ENCODE data around the gene EIF2D. TPM values are rescaled to one million over a fixed set of nuclear protein-coding genes. Genes with fewer than 3 reads are reported as not detected.
A peak's percentile ranks its signal among the peaks of the same experiment; 100 is the strongest.

EIF2D gene
- total RNA-seq, 1 donor from 2014 or later = 29.2 TPM

DNA sequence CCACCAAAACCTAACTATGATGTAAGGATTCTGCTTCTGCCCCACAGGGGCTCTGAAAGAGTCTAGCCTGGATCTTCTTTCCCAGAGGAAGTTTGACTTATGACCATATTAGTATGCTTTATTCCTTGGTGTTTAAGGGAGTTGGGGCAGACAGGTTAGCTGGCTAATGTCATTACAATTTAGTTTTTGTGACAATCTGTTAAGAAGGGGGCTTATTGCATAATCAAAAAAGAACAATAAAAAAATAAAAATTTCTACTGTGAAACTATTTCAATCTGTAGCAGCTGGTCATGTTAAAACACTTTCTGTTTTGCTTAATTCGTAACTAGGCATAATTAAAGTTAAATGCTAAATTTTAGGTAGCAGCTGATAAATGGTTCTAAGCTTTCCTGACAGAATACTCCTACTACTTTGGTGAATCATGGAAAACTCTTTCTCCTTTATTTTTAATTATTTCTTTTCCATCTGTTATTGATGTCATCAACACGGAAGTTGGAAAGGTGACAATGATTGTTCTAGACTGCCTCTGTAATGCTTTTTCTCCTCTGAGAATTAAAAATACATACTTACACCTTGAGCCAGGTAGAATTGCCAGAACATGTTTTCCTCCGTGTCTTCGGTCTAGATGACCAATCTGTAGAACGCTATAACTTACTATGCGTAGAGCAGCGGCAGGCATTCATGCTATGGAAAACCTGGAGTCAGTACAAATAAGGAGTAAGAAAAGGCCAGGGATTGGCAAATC is 41.6 kb upstream of the EIF2D start:
- H3K27ac ChIP-seq (replicated peaks) = peak overlapping the region; percentile 78
- H3K36me3 ChIP-seq = no peaks in the 10 kb centered on the region
- TF ChIP-seq, protein P1, sequence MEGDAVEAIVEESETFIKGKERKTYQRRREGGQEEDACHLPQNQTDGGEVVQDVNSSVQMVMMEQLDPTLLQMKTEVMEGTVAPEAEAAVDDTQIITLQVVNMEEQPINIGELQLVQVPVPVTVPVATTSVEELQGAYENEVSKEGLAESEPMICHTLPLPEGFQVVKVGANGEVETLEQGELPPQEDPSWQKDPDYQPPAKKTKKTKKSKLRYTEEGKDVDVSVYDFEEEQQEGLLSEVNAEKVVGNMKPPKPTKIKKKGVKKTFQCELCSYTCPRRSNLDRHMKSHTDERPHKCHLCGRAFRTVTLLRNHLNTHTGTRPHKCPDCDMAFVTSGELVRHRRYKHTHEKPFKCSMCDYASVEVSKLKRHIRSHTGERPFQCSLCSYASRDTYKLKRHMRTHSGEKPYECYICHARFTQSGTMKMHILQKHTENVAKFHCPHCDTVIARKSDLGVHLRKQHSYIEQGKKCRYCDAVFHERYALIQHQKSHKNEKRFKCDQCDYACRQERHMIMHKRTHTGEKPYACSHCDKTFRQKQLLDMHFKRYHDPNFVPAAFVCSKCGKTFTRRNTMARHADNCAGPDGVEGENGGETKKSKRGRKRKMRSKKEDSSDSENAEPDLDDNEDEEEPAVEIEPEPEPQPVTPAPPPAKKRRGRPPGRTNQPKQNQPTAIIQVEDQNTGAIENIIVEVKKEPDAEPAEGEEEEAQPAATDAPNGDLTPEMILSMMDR (IDR thresholded peaks at IDR 0.05; ENCODE audit: borderline replicate concordance) = no peak
- DNase-seq = no peak
- H3K4me1 ChIP-seq = peaks cover 99% of the 10 kb centered on the region
- H3K9me3 ChIP-seq (replicated peaks) = no peaks in the 10 kb centered on the region
- H3K27me3 ChIP-seq (ENCODE audit: low read depth) = no peaks in the 10 kb centered on the region
- H3K4me3 ChIP-seq = no peak overlapping the region
- intact Hi-C loops (cut with micrococcal nuclease) = no loop called here

DNA sequence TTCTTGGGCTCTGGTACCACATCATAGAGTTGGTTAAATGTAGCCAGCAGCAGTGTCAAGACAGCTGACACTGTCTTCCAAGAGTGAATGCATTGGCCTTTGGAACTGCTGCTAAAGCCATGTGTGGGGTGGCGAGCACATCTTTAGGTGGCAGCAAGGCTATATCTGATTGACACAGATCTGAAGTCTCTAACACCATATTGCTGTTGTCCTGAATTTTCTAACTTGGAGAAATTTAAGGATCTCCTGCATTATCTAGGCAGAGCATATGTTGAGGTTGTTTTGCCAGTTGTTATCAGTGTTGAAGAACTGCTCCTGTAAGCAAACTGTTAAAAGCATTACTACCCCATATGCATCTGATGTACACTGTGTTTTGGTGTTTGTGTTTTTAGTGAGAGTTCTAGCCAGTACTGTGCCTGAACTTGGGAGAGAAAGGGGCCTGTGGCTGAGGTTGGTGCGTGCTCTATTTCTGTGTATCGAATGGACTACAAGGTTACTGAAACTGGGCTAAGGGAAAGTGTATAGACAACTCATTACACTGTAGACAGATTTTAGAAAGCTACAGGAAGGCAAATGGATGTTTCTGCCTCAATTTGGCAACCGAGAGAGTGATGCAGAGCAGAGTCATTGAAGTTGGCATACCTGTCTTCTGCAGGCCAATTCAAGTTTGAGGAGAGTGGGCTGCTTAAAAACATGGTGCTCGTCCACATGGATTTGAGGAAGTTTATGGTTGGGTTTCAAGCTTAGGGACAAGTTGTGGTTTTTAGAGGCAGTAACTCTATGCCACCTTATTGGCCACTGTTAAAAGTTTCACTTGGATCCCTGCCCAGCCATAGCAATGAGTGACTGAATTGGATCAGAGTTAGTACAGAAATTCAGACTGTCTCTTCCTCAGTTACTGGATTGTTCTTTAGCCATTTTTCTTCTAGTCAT is 40.0 kb upstream of the EIF2D start:
- intact Hi-C loops (cut with micrococcal nuclease) = no loop called here
- Histone ChIP-seq H3K36me3 (peaks cover 16% of the 10 kb centered on the region), H3K27me3 (ENCODE audit: low read depth) (no peaks in the 10 kb centered on the region), H3K27ac (replicated peaks) (peak overlapping the region; percentile 78), H3K4me1 (peaks cover 94% of the 10 kb centered on the region), H3K9me3 (replicated peaks) (no peaks in the 10 kb centered on the region), H3K4me3 (no peak overlapping the region)
- no peak for DNase-seq
- TF ChIP-seq, protein P1 (IDR thresholded peaks at IDR 0.05; ENCODE audit: borderline replicate concordance) = no peak

DNA sequence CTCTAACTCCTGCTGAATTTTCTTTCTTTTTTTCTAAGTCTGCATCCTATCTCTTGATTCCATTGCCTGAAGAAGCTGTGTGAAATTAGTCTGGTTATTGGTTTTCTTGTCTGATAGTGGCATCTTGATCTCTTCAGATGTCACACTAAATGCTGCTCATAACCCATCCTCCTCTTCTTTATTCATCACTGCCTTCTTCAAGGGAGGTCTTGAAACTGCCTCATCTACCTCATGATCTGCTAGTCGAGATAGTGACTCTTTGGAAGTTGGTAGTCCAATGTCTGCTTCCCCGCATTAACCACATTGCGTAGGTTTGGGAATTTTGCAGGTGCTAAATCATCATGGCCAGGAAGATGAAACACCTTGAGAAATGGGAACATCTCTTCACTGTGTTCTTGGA is 38.7 kb upstream of the EIF2D start:
- intact Hi-C loops (cut with micrococcal nuclease) = no loop called here
- H3K4me1 ChIP-seq = peaks cover 82% of the 10 kb centered on the region
- no peak overlapping the region for H3K4me3 ChIP-seq
- DNase-seq = no peak
- H3K27ac ChIP-seq (replicated peaks) = peak overlapping the region; percentile 84
- no peaks in the 10 kb centered on the region for H3K9me3 ChIP-seq (replicated peaks)
- no peaks in the 10 kb centered on the region for H3K27me3 ChIP-seq (ENCODE audit: low read depth)
- TF ChIP-seq, protein P1 (IDR thresholded peaks at IDR 0.05; ENCODE audit: borderline replicate concordance) = no peak
- H3K36me3 ChIP-seq = peaks cover 18% of the 10 kb centered on the region

DNA sequence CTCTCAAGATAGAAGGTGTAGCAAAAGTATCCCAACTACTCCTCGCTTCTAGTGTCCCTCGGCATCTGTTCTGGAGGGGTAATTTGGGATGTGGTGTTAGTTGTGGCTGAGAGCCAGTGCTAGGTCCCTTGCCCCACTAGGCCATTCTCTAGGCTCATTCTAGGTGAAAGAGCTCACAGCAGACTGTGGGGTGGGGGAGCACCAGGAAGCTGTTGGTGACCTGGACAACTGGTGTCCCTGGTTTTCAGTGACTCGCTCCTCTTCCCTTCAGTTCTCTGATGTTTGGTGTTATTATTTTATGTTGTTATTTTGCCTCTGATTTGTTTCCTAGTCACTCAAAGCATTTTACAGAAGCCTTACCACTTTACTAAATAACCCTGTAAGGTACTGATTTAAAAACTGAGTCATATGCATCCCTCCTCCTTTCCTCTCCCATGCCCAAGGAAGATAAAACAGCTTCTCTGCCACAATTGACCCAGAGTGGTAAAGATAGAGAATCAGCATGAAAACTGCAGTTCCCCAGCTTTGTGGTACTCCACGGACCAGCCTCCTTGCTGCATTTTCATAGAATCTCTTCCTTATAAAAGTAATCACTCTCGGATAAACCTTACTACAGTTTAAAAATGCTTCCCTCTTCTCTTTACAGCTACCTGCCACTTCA is 37.1 kb upstream of the EIF2D start:
- TF ChIP-seq, protein P1 (IDR thresholded peaks at IDR 0.05; ENCODE audit: borderline replicate concordance) = no peak
- Histone ChIP-seq H3K4me3 (no peak overlapping the region), H3K36me3 (peaks cover 18% of the 10 kb centered on the region), H3K4me1 (peaks cover 65% of the 10 kb centered on the region), H3K27ac (replicated peaks) (peak overlapping the region; percentile 84), H3K9me3 (replicated peaks) (no peaks in the 10 kb centered on the region), H3K27me3 (ENCODE audit: low read depth) (no peaks in the 10 kb centered on the region)
- intact Hi-C loops (cut with micrococcal nuclease) = no loop called here
- DNase-seq = no peak

DNA sequence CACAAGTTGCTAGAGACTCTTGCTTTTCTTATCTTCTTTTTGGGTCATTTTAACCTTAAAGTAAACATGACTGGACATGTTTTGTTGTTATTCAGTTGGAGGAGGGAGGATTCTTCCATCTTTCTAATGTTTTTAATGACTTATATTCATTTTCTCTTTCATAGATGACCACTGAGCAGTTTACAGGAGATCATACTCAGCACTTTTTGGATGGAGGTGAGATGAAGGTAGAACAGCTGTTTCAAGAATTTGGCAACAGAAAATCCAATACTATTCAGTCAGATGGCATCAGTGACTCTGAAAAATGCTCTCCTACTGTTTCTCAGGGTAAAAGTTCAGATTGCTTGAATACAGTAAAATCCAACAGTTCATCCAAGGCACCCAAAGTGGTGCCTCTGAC is 35.0 kb upstream of the EIF2D start:
- H3K4me3 ChIP-seq = no peak overlapping the region
- no peak for DNase-seq
- TF ChIP-seq, protein P1 (IDR thresholded peaks at IDR 0.05; ENCODE audit: borderline replicate concordance) = no peak
- H3K9me3 ChIP-seq (replicated peaks) = no peaks in the 10 kb centered on the region
- H3K4me1 ChIP-seq = peaks cover 45% of the 10 kb centered on the region
- no peaks in the 10 kb centered on the region for H3K27me3 ChIP-seq (ENCODE audit: low read depth)
- intact Hi-C loops (cut with micrococcal nuclease) = no loop called here
- no peak overlapping the region for H3K27ac ChIP-seq (replicated peaks)
- peaks cover 18% of the 10 kb centered on the region for H3K36me3 ChIP-seq

Data from left ventricle myocardium inferior (tissue), 1 donor.